ENCODE data around the gene PDCL2. TPM values are rescaled to one million over a fixed set of nuclear protein-coding genes. Genes with fewer than 3 reads are reported as not detected.

Gene PDCL2
- total RNA-seq, 1 experiment from 2014 or later, result not detected

DNA sequence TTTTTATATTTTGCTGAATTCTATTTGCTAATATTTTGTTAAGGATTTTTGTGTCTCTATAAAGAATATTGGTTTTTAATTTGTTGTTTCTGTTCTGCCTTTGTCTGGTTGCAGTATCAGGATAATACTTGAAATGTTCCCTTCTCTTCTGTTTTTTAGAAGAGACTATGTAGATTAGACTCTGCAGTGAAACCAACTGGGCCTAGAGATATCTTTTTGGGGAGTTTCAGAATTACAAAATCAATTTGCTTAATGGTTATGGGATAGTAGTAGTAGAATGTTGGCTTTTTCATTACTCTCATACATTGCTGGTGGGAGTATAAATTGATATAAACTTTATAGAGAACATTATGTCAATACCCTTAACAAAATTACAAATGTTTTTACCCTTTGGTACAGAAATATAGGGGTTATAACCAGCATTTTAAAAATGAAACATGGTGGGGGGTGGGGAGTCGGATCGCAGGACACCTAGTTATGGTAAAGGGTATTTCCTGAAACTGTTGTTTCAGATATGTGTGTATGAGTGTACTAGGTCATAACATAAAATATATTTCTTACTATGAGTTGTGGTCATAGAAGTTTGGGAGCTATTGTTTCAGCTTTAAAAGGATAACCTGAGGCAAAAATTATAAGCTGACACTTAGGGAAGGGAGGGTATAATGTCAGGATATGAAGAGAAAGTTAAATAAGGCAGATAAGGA is 74.4 kb downstream of the PDCL2 start:
- H3K27ac ChIP-seq (ENCODE audit: insufficient read length, low read depth, low read length), result no peak overlapping the region
- H4K8ac ChIP-seq (replicated peaks; ENCODE audit: insufficient read length, low read depth, low read length), result no peak overlapping the region
- H3K27me3 ChIP-seq (ENCODE audit: insufficient read depth, low read length), result no peaks in the 10 kb centered on the region
- no peak overlapping the region for H2BK12ac ChIP-seq (ENCODE audit: insufficient read length, low read depth, low read length)
- H4K20me1 ChIP-seq (ENCODE audit: control insufficient read depth, insufficient read depth, insufficient read length), result no peaks in the 10 kb centered on the region
- no peaks in the 10 kb centered on the region for H3K9me3 ChIP-seq (ENCODE audit: control insufficient read depth, low read depth, low read length)
- no peak overlapping the region for H4K91ac ChIP-seq (ENCODE audit: insufficient read length, low read depth, low read length)
- no peak overlapping the region for H4K5ac ChIP-seq (ENCODE audit: insufficient read length, low read depth, low read length)
- Mint-ChIP-seq H3K27me3 (ENCODE audit: low read depth) (no peaks in the 10 kb centered on the region), H3K27ac (no peak overlapping the region), H3K4me1 (peaks cover 10% of the 10 kb centered on the region in 2 experiments), H3K9me3 (peaks cover 3 to 9% of the 10 kb centered on the region in 2 experiments; a peak in 4 of 5 replicates), H3K36me3 (ENCODE audit: insufficient read depth in 1 of 3, low read depth in 3 of 3) (peaks cover 0 to 16% (median 11%) of the 10 kb centered on the region in 3 experiments; a peak in 5 of 7 replicates), H3K4me3 (no peak overlapping the region)
- no peaks in the 10 kb centered on the region for H3K79me1 ChIP-seq (ENCODE audit: insufficient read depth, low read depth, low read length, poor library complexity, severe bottlenecking)
- no peak overlapping the region for H3K4me2 ChIP-seq (ENCODE audit: insufficient read depth, insufficient read length, low read length)
- H2BK20ac ChIP-seq (ENCODE audit: low read depth, low read length, poor library complexity, severe bottlenecking), result no peak overlapping the region
- no peak overlapping the region for H3T11ph ChIP-seq (ENCODE audit: low read length)
- H2BK5ac ChIP-seq (ENCODE audit: insufficient read length, low read length), result no peak overlapping the region
- H3K23me2 ChIP-seq (ENCODE audit: insufficient read length, low read depth, low read length, poor library complexity, severe bottlenecking), result no peaks in the 10 kb centered on the region
- no peak overlapping the region for H3K14ac ChIP-seq (ENCODE audit: insufficient read depth, low read length)
- no peak overlapping the region for H3K23ac ChIP-seq (ENCODE audit: insufficient read length, low read depth, low read length)
- H3K4ac ChIP-seq (ENCODE audit: low read depth, low read length), result no peak overlapping the region
- no CpG with 5 or more reads among the region's 2 CpGs for WGBS (ENCODE audit: extremely low coverage, insufficient read length, low lambda C conversion rate)
- no peak overlapping the region for H3K9ac ChIP-seq (ENCODE audit: extremely low read depth, insufficient read length, low read length)
- DNase-seq, result no peak
- H3K56ac ChIP-seq (ENCODE audit: insufficient read length, low read depth, low read length), result no peak overlapping the region
- peaks cover 2% of the 10 kb centered on the region; the same call in 1 of the 2 replicates for H3K79me2 ChIP-seq (ENCODE audit: insufficient read depth, low read length)
- no peak overlapping the region for H2AFZ ChIP-seq (ENCODE audit: low read length)
- H2BK120ac ChIP-seq (ENCODE audit: low read depth, low read length, poor library complexity, severe bottlenecking), result no peak overlapping the region
- TF ChIP-seq, protein P1, sequence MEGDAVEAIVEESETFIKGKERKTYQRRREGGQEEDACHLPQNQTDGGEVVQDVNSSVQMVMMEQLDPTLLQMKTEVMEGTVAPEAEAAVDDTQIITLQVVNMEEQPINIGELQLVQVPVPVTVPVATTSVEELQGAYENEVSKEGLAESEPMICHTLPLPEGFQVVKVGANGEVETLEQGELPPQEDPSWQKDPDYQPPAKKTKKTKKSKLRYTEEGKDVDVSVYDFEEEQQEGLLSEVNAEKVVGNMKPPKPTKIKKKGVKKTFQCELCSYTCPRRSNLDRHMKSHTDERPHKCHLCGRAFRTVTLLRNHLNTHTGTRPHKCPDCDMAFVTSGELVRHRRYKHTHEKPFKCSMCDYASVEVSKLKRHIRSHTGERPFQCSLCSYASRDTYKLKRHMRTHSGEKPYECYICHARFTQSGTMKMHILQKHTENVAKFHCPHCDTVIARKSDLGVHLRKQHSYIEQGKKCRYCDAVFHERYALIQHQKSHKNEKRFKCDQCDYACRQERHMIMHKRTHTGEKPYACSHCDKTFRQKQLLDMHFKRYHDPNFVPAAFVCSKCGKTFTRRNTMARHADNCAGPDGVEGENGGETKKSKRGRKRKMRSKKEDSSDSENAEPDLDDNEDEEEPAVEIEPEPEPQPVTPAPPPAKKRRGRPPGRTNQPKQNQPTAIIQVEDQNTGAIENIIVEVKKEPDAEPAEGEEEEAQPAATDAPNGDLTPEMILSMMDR (conservative IDR thresholded peaks at IDR 0.05), result no peak
- no peaks in the 10 kb centered on the region for H3K4me1 ChIP-seq (ENCODE audit: insufficient read depth, low read length)
- no peak overlapping the region for H2AK5ac ChIP-seq (ENCODE audit: insufficient read length, low read length)
- no peak overlapping the region for H2BK15ac ChIP-seq (ENCODE audit: low read depth, low read length)
- no peak overlapping the region for H3K18ac ChIP-seq (ENCODE audit: insufficient read length, low read depth, low read length)
